ENCODE measurements around the gene ODF2L. TPM values are rescaled to one million over a fixed set of nuclear protein-coding genes. Genes with fewer than 3 reads are reported as not detected.

ODF2L gene
- total and polyA plus RNA-seq, 4 donors = 16.5 to 127 (median 71.4) TPM

DNA sequence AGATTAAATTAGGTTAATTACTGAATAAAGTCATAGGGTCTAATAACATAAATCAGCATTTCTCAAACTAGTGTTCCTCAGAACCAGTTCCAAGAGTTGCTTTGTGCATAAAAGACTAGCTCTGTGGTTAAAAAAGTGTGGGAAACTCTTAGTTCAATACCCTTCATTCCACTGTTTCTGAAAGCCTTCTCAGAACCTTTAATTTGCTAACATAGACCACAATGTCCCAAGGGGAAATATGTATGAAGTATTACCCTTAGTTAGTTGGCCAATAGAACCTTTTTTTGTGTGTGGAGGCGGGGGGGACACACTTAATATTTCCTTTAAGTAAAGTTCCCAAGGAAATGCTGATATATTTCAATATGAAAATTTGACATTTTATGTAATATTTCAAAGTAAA lies 20.4 kb downstream of the ODF2L start:
- H3K27ac ChIP-seq (ENCODE audit: low read depth in 1 of 2, low read length in 1 of 2) = no peak overlapping the region
- H3K4me3 ChIP-seq = no peak overlapping the region
- TF ChIP-seq, protein P1, sequence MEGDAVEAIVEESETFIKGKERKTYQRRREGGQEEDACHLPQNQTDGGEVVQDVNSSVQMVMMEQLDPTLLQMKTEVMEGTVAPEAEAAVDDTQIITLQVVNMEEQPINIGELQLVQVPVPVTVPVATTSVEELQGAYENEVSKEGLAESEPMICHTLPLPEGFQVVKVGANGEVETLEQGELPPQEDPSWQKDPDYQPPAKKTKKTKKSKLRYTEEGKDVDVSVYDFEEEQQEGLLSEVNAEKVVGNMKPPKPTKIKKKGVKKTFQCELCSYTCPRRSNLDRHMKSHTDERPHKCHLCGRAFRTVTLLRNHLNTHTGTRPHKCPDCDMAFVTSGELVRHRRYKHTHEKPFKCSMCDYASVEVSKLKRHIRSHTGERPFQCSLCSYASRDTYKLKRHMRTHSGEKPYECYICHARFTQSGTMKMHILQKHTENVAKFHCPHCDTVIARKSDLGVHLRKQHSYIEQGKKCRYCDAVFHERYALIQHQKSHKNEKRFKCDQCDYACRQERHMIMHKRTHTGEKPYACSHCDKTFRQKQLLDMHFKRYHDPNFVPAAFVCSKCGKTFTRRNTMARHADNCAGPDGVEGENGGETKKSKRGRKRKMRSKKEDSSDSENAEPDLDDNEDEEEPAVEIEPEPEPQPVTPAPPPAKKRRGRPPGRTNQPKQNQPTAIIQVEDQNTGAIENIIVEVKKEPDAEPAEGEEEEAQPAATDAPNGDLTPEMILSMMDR (IDR thresholded peaks at IDR 0.05; ENCODE audit: control extremely low read depth, extremely low read depth) = no peak
- H3K4me1 ChIP-seq (ENCODE audit: control insufficient read depth in 5 of 5, insufficient read depth in 5 of 5, low read length in 5 of 5) = peaks cover 0 to 2% (median 0%) of the 10 kb centered on the region in 5 donors
- H3K9ac ChIP-seq (ENCODE audit: insufficient read depth in 1 of 2, low read length in 2 of 2) = no peak overlapping the region
- H3K9me3 ChIP-seq (ENCODE audit: control insufficient read depth in 4 of 4, insufficient read depth in 3 of 4, low read length in 3 of 4) = peaks cover 0 to 3% (median 0%) of the 10 kb centered on the region in 4 donors
- H3K36me3 ChIP-seq (ENCODE audit: control insufficient read depth in 4 of 4, insufficient read depth in 4 of 4, low read length in 4 of 4) = peaks cover 2 to 20% (median 7%) of the 10 kb centered on the region in 4 donors
- DNase-seq (no peak), ATAC-seq (ENCODE audit: insufficient read depth, low FRiP score) (no peak)
- 92 to 96% methylated on average over 1 of the region's 1 CpG for WGBS, 2 donors
- H3K27me3 ChIP-seq (ENCODE audit: control insufficient read depth in 3 of 3, insufficient read depth in 3 of 3, low read length in 2 of 3) = no peaks in the 10 kb centered on the region

GRCh38 chr1:86370601-86371022 lies 25.5 kb downstream of the ODF2L start:
- TF ChIP-seq, protein P1 (IDR thresholded peaks at IDR 0.05; ENCODE audit: control extremely low read depth, extremely low read depth) = no peak
- Histone ChIP-seq H3K27ac (ENCODE audit: low read depth in 1 of 2, low read length in 1 of 2) (no peak overlapping the region), H3K9ac (ENCODE audit: insufficient read depth in 1 of 2, low read length in 2 of 2) (no peak overlapping the region), H3K4me1 (ENCODE audit: control insufficient read depth in 5 of 5, insufficient read depth in 5 of 5, low read length in 5 of 5) (no peaks in the 10 kb centered on the region), H3K9me3 (ENCODE audit: control insufficient read depth in 4 of 4, insufficient read depth in 3 of 4, low read length in 3 of 4) (no peaks in the 10 kb centered on the region), H3K36me3 (ENCODE audit: control insufficient read depth in 4 of 4, insufficient read depth in 4 of 4, low read length in 4 of 4) (peaks cover 3 to 12% (median 4%) of the 10 kb centered on the region in 4 donors), H3K27me3 (ENCODE audit: control insufficient read depth in 3 of 3, insufficient read depth in 3 of 3, low read length in 2 of 3) (no peaks in the 10 kb centered on the region), H3K4me3 (no peak overlapping the region)
- ATAC-seq (ENCODE audit: insufficient read depth, low FRiP score) = no peak
- DNase-seq = no peak

- Histone ChIP-seq H3K4me1 (ENCODE audit: control insufficient read depth in 5 of 5, insufficient read depth in 5 of 5, low read length in 5 of 5) (no peaks in the 10 kb centered on the region), H3K27ac (ENCODE audit: low read depth in 1 of 2, low read length in 1 of 2) (no peak overlapping the region), H3K27me3 (ENCODE audit: control insufficient read depth in 3 of 3, insufficient read depth in 3 of 3, low read length in 2 of 3) (no peaks in the 10 kb centered on the region), H3K9me3 (ENCODE audit: control insufficient read depth in 4 of 4, insufficient read depth in 3 of 4, low read length in 3 of 4) (no peaks in the 10 kb centered on the region), H3K4me3 (no peak overlapping the region), H3K9ac (ENCODE audit: insufficient read depth in 1 of 2, low read length in 2 of 2) (no peak overlapping the region), H3K36me3 (ENCODE audit: control insufficient read depth in 4 of 4, insufficient read depth in 4 of 4, low read length in 4 of 4) (peaks cover 4 to 11% (median 5%) of the 10 kb centered on the region in 4 donors)
- no peak for ATAC-seq (ENCODE audit: insufficient read depth, low FRiP score)
- no peak for DNase-seq
- WGBS, 2 donors = 82% methylated on average over 6 of the region's 6 CpGs
- TF ChIP-seq, protein P1 (IDR thresholded peaks at IDR 0.05; ENCODE audit: control extremely low read depth, extremely low read depth) = no peak
These were observed 30.2 kb downstream of the ODF2L start for GRCh38 chr1:86365896-86366295.

- DNase-seq (no peak), ATAC-seq (ENCODE audit: insufficient read depth, low FRiP score) (no peak)
- Histone ChIP-seq H3K9me3 (ENCODE audit: control insufficient read depth in 4 of 4, insufficient read depth in 3 of 4, low read length in 3 of 4) (no peaks in the 10 kb centered on the region), H3K36me3 (ENCODE audit: control insufficient read depth in 4 of 4, insufficient read depth in 4 of 4, low read length in 4 of 4) (peaks cover 3 to 14% (median 8%) of the 10 kb centered on the region in 4 donors), H3K27ac (ENCODE audit: low read depth in 1 of 2, low read length in 1 of 2) (no peak overlapping the region), H3K4me3 (no peak overlapping the region), H3K9ac (ENCODE audit: insufficient read depth in 1 of 2, low read length in 2 of 2) (no peak overlapping the region), H3K4me1 (ENCODE audit: control insufficient read depth in 5 of 5, insufficient read depth in 5 of 5, low read length in 5 of 5) (no peaks in the 10 kb centered on the region), H3K27me3 (ENCODE audit: control insufficient read depth in 3 of 3, insufficient read depth in 3 of 3, low read length in 2 of 3) (no peaks in the 10 kb centered on the region)
- WGBS, 2 donors = 96% methylated on average over 4 of the region's 4 CpGs
- TF ChIP-seq, protein P1 (IDR thresholded peaks at IDR 0.05; ENCODE audit: control extremely low read depth, extremely low read depth) = no peak
These were observed 33.3 kb downstream of the ODF2L start for GRCh38 chr1:86362807-86363206.

Data from lung (tissue), 12 donors.